GM21529 (cell line): ENCODE results near the gene UNC13A.

Source experiments
- ATAC-seq: cut with Tn5 transposase; IDR thresholded peaks from one replicate; pipeline ENCODE4 v1.9.1; 2021; ENCODE audit not compliant: unreplicated experiment

UNC13A gene

GRCh38 chr19:17711851-17712250 is 23.7 kb upstream of the UNC13A start:
- no peak for ATAC-seq

GRCh38 chr19:17706750-17707181 is 18.6 kb upstream of the UNC13A start:
- ATAC-seq = no peak

GRCh38 chr19:17703824-17704463 is 15.8 kb upstream of the UNC13A start:
- no peak for ATAC-seq

GRCh38 chr19:17695198-17695597 is 7.0 kb upstream of the UNC13A start:
- no peak for ATAC-seq

GRCh38 chr19:17692566-17692965 is 4.4 kb upstream of the UNC13A start:
- no peak for ATAC-seq

- ATAC-seq = no peak
These were observed 870 bp upstream of the UNC13A start for GRCh38 chr19:17688853-17689595.

GRCh38 chr19:17687141-17687856 is 855 bp downstream of the UNC13A start:
- ATAC-seq = no peak

GRCh38 chr19:17686592-17687024 is 1.5 kb downstream of the UNC13A start:
- ATAC-seq = no peak

GRCh38 chr19:17686023-17686521 is 2.1 kb downstream of the UNC13A start:
- ATAC-seq = no peak

- no peak for ATAC-seq
These were observed 2.6 kb downstream of the UNC13A start for GRCh38 chr19:17685451-17686022.

GRCh38 chr19:17684256-17684655 is 3.9 kb downstream of the UNC13A start:
- no peak for ATAC-seq

- ATAC-seq = no peak
These were observed 5.1 kb downstream of the UNC13A start for GRCh38 chr19:17683078-17683477.

- no peak for ATAC-seq
These were observed 5.9 kb downstream of the UNC13A start for GRCh38 chr19:17682273-17682672.

- ATAC-seq = no peak
These were observed 6.5 kb downstream of the UNC13A start for GRCh38 chr19:17681505-17682125.

- no peak for ATAC-seq
These were observed 7.9 kb downstream of the UNC13A start for GRCh38 chr19:17680230-17680722.

- no peak for ATAC-seq
These were observed 8.5 kb downstream of the UNC13A start for GRCh38 chr19:17679526-17680229.

- ATAC-seq = no peak
These were observed 9.3 kb downstream of the UNC13A start for GRCh38 chr19:17678836-17679235.

- ATAC-seq = no peak
These were observed 11.2 kb downstream of the UNC13A start for GRCh38 chr19:17677002-17677401.

GRCh38 chr19:17676295-17676694 is 11.9 kb downstream of the UNC13A start:
- ATAC-seq = no peak
